HG03066 (cell line): ENCODE results near the gene FBXO48.

Experiments
- ATAC-seq: cut with Tn5 transposase; IDR thresholded peaks from one replicate; pipeline ENCODE4 v1.9.1; 2021; ENCODE audit warnings: low read depth; ENCODE audit not compliant: unreplicated experiment

The FBXO48 gene

GRCh38 chr2:68414876-68415275 lies 52.2 kb downstream of the FBXO48 start:
- no peak for ATAC-seq

GRCh38 chr2:68414452-68414851 lies 52.6 kb downstream of the FBXO48 start:
- ATAC-seq: no peak

- ATAC-seq: no peak
These were observed 53.6 kb downstream of the FBXO48 start for GRCh38 chr2:68413466-68413865.

- no peak for ATAC-seq
These were observed 54.8 kb downstream of the FBXO48 start for GRCh38 chr2:68412127-68412819.

GRCh38 chr2:68411397-68412126 lies 55.5 kb downstream of the FBXO48 start:
- ATAC-seq: peak; percentile 93
